Muscle of back (tissue), 11 donors: Measurements from ENCODE around the gene CCDC8. TPM values are rescaled to one million over a fixed set of nuclear protein-coding genes. Genes with fewer than 3 reads are reported as not detected.
A peak's percentile ranks its signal among the peaks of the same experiment; 100 is the strongest.
"Not testable (repeated sequence)": the region's sequence is repeated elsewhere in the genome, so short reads cannot be mapped to it uniquely, and the experiment has no call there.

ENCODE experiments used
- DNase-seq, 3 donors: peaks; one replicate each; pipeline versions ENCODE4 v3.0.0 to v3.0.0-alpha.2; 2013
- polyA plus RNA-seq, 10 donors: library from polyadenylated mRNA; unstranded; fragments of 120-200 nt; gene quantifications; one replicate each; pipeline ENCODE4 v1.2.1, GENCODE V29; 2013; ENCODE audit not compliant: insufficient read length in 10 of 10

Gene CCDC8
- polyA plus RNA-seq, 10 donors, result 48.0 to 74.7 (median 61.4) TPM

- peak in 1 of 3 donors; percentile 66 for DNase-seq
Observed at GRCh38 chr19:46407856-46408663, 5.3 kb downstream of the CCDC8 start.

GRCh38 chr19:46406976-46407375 is 6.4 kb downstream of the CCDC8 start:
- DNase-seq, result peak in 1 of 3 donors; percentile 63

GRCh38 chr19:46404753-46405468 is 8.5 kb downstream of the CCDC8 start:
- peak; percentile 41 to 90 (median 80) for DNase-seq

- DNase-seq, result peak; percentile 68 to 93 (median 75)
Observed at GRCh38 chr19:46404055-46404752, 9.2 kb downstream of the CCDC8 start.

GRCh38 chr19:46402725-46403124 is 10.6 kb downstream of the CCDC8 start:
- no peak for DNase-seq

- not testable (repeated sequence) for DNase-seq
Observed at GRCh38 chr19:46397801-46398479, 15.4 kb downstream of the CCDC8 start.

- no peak for DNase-seq
Observed at GRCh38 chr19:46394402-46394797, 19.0 kb downstream of the CCDC8 start.

GRCh38 chr19:46393456-46394401 is 19.6 kb downstream of the CCDC8 start:
- DNase-seq, result no peak

- no peak for DNase-seq
Observed at GRCh38 chr19:46392837-46393236, 20.5 kb downstream of the CCDC8 start.

GRCh38 chr19:46392252-46392801 is 21.0 kb downstream of the CCDC8 start:
- DNase-seq, result peak in 2 of 3 donors; percentile 56 to 75

GRCh38 chr19:46391296-46392251 is 21.8 kb downstream of the CCDC8 start:
- peak in 1 of 3 donors; percentile 29 for DNase-seq

- peak in 1 of 3 donors; percentile 29 for DNase-seq
Observed at GRCh38 chr19:46390866-46391265, 22.5 kb downstream of the CCDC8 start.

GRCh38 chr19:46390121-46390858 is 23.1 kb downstream of the CCDC8 start:
- DNase-seq, result no peak

GRCh38 chr19:46388311-46389095 is 24.9 kb downstream of the CCDC8 start:
- DNase-seq, result no peak

GRCh38 chr19:46387713-46388130 is 25.6 kb downstream of the CCDC8 start:
- no peak for DNase-seq

- DNase-seq, result no peak
Observed at GRCh38 chr19:46386996-46387712, 26.2 kb downstream of the CCDC8 start.

GRCh38 chr19:46386151-46386550 is 27.2 kb downstream of the CCDC8 start:
- no peak for DNase-seq
